Activated T-helper 17 cell treated with anti-CD3 and anti-CD28 coated beads, Interleukin-2, amount 50 U/mL, for 72 hours (primary cell): ENCODE data around the gene COPG1. TPM values are rescaled to one million over a fixed set of nuclear protein-coding genes. Genes with fewer than 3 reads are reported as not detected.

ENCODE experiments used
- ATAC-seq: fragments of 150-1000 bp; cut with Tn5 transposase; replicated peaks from 2 replicates; pipeline ENCODE4 v1.10.0; 2021; ENCODE audit warnings: mild to moderate bottlenecking, moderate library complexity
- H3K27ac Mint-ChIP-seq: one replicate; pipeline ENCODE4 v1.8.0; 2022; ENCODE audit warnings: mixed read lengths
- H3K27me3 Mint-ChIP-seq: one replicate; pipeline ENCODE4 v1.8.0; 2022; ENCODE audit warnings: mixed read lengths
- H3K36me3 Mint-ChIP-seq: one replicate; pipeline ENCODE4 v1.8.0; 2022; ENCODE audit warnings: low read depth, mild to moderate bottlenecking, mixed read lengths
- H3K4me1 Mint-ChIP-seq: one replicate; pipeline ENCODE4 v1.8.0; 2022; ENCODE audit warnings: mixed read lengths
- H3K4me3 Mint-ChIP-seq: one replicate; pipeline ENCODE4 v1.8.0; 2022; ENCODE audit warnings: mild to moderate bottlenecking, mixed read lengths
- H3K9me3 Mint-ChIP-seq: one replicate; pipeline ENCODE4 v1.8.0; 2022; ENCODE audit warnings: mixed read lengths
- total RNA-seq, 2 donors: library from RNA; stranded (reverse); gene quantifications; one replicate each; pipeline ENCODE4 v1.2.3, GENCODE V29; 2022

The COPG1 gene
- total RNA-seq, 2 donors from 2014 or later: 150 to 157 TPM

GRCh38 chr3:129280183-129280582 is 30.8 kb downstream of the COPG1 start:
- no peak for ATAC-seq
- Mint-ChIP-seq H3K36me3 (peaks cover 85% of the 10 kb centered on the region), H3K27me3 (no peaks in the 10 kb centered on the region), H3K4me1 (peaks cover 26% of the 10 kb centered on the region), H3K9me3 (no peaks in the 10 kb centered on the region), H3K4me3 (peak overlapping the region; percentile 96), H3K27ac (peak overlapping the region; percentile 97)

- H3K4me3 Mint-ChIP-seq: peak overlapping the region; percentile 96
- H3K4me1 Mint-ChIP-seq: peaks cover 26% of the 10 kb centered on the region
- peaks cover 83% of the 10 kb centered on the region for H3K36me3 Mint-ChIP-seq
- no peak for ATAC-seq
- H3K9me3 Mint-ChIP-seq: no peaks in the 10 kb centered on the region
- no peaks in the 10 kb centered on the region for H3K27me3 Mint-ChIP-seq
- peak overlapping the region; percentile 81 for H3K27ac Mint-ChIP-seq
Measured at GRCh38 chr3:129281726-129282125, 32.3 kb downstream of the COPG1 start.

GRCh38 chr3:129282727-129283327 is 33.4 kb downstream of the COPG1 start:
- Mint-ChIP-seq H3K9me3 (no peaks in the 10 kb centered on the region), H3K4me1 (peaks cover 23% of the 10 kb centered on the region), H3K27me3 (no peaks in the 10 kb centered on the region), H3K4me3 (peak overlapping the region; percentile 96), H3K36me3 (peaks cover 83% of the 10 kb centered on the region), H3K27ac (peak overlapping the region; percentile 81)
- peak; percentile 57 for ATAC-seq

GRCh38 chr3:129286081-129286480 is 36.7 kb downstream of the COPG1 start:
- H3K4me3 Mint-ChIP-seq: no peak overlapping the region
- no peaks in the 10 kb centered on the region for H3K9me3 Mint-ChIP-seq
- no peak for ATAC-seq
- H3K36me3 Mint-ChIP-seq: peaks cover 88% of the 10 kb centered on the region
- H3K27me3 Mint-ChIP-seq: no peaks in the 10 kb centered on the region
- peak overlapping the region; percentile 23 for H3K27ac Mint-ChIP-seq
- peaks cover 12% of the 10 kb centered on the region for H3K4me1 Mint-ChIP-seq

DNA sequence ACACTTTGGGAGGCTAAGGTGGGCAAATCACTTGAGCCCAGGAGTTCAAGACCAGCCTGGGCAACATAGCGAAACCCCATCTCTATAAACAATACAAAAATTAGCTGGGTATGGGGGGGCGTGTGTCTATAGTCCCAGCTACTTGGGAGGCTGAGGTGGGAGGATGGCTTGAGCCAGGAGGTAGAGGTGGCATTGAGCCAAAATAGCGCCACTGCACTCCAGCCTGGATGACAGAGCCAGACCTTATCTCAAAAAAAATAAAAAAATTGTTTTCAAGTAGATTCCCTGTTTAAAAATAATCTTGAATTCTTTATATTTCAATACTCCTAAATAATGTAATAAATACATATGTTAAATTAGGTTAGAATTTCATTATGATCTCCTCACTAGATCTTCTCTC is 39.0 kb downstream of the COPG1 start:
- Mint-ChIP-seq H3K9me3 (no peaks in the 10 kb centered on the region), H3K27ac (no peak overlapping the region), H3K4me3 (no peak overlapping the region), H3K4me1 (no peaks in the 10 kb centered on the region), H3K36me3 (peaks cover 92% of the 10 kb centered on the region), H3K27me3 (no peaks in the 10 kb centered on the region)
- no peak for ATAC-seq

GRCh38 chr3:129289201-129289921 is 40.0 kb downstream of the COPG1 start:
- no peak for ATAC-seq
- Mint-ChIP-seq H3K27me3 (no peaks in the 10 kb centered on the region), H3K9me3 (no peaks in the 10 kb centered on the region), H3K4me3 (no peak overlapping the region), H3K4me1 (no peaks in the 10 kb centered on the region), H3K27ac (no peak overlapping the region), H3K36me3 (peaks cover 95% of the 10 kb centered on the region)

DNA sequence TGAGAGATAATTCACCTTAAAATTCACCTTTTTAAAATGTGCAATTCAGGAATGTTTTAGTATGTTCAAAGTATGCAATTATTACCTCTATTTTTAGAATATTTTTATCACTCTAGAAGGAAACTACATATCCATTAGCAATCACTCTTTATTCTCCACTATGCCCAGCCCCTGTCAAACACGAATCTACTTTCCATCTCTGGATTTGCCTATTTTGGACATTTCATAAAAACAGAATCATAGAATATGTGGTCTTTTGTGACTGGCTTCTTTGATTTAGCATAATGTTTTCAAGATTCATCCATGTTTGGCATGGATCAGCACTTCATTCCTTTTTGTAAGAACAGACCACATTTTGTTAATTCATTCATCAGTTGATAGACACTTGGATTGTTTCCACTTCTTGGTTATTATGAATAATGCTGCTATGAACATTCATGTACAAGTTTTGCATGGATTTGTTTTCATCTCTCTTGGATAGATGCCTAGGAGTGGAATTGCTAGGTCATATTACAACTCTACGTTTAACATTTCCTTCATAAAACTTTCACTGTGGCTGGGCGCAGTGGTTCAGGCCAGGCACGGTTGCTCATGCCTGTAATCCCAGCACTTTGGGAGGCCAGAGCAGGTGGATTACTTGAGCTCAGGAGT is 42.0 kb downstream of the COPG1 start:
- no peak overlapping the region for H3K27ac Mint-ChIP-seq
- H3K27me3 Mint-ChIP-seq: no peaks in the 10 kb centered on the region
- no peak overlapping the region for H3K4me3 Mint-ChIP-seq
- ATAC-seq: no peak
- no peaks in the 10 kb centered on the region for H3K9me3 Mint-ChIP-seq
- no peaks in the 10 kb centered on the region for H3K4me1 Mint-ChIP-seq
- H3K36me3 Mint-ChIP-seq: peaks cover 97% of the 10 kb centered on the region

DNA sequence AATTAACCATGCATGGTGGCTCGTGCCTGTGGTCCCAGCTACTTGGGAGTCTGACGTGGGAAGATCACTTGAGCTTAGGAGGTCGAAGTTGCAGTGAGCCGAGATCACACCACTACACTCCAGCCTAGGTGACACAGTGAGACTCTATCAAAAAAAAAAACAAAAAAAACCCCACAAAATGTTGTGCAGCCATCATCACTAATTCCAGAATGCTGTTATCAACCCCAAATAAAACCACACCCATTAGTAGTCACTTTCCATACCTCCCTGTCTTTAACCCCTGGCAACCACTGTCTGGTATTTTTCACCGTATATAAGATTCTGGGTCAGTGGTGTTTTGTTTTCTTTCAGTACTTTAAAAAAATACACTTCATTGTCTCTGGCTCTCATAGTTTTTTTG is 45.9 kb downstream of the COPG1 start:
- H3K36me3 Mint-ChIP-seq: peaks cover 97% of the 10 kb centered on the region
- no peaks in the 10 kb centered on the region for H3K4me1 Mint-ChIP-seq
- no peak overlapping the region for H3K27ac Mint-ChIP-seq
- no peaks in the 10 kb centered on the region for H3K9me3 Mint-ChIP-seq
- H3K27me3 Mint-ChIP-seq: no peaks in the 10 kb centered on the region
- no peak for ATAC-seq
- no peak overlapping the region for H3K4me3 Mint-ChIP-seq

- peaks cover 75% of the 10 kb centered on the region for H3K36me3 Mint-ChIP-seq
- H3K27me3 Mint-ChIP-seq: no peaks in the 10 kb centered on the region
- no peak overlapping the region for H3K4me3 Mint-ChIP-seq
- peaks cover 6% of the 10 kb centered on the region for H3K4me1 Mint-ChIP-seq
- peak overlapping the region; percentile 11 for H3K27ac Mint-ChIP-seq
- no peaks in the 10 kb centered on the region for H3K9me3 Mint-ChIP-seq
- ATAC-seq: no peak
Measured at GRCh38 chr3:129304146-129304961, 54.9 kb downstream of the COPG1 start.

GRCh38 chr3:129304962-129305222 is 55.5 kb downstream of the COPG1 start:
- Mint-ChIP-seq H3K27me3 (no peaks in the 10 kb centered on the region), H3K4me1 (peaks cover 6% of the 10 kb centered on the region), H3K4me3 (no peak overlapping the region), H3K36me3 (peaks cover 70% of the 10 kb centered on the region), H3K27ac (peak overlapping the region; percentile 11), H3K9me3 (no peaks in the 10 kb centered on the region)
- ATAC-seq: no peak

DNA sequence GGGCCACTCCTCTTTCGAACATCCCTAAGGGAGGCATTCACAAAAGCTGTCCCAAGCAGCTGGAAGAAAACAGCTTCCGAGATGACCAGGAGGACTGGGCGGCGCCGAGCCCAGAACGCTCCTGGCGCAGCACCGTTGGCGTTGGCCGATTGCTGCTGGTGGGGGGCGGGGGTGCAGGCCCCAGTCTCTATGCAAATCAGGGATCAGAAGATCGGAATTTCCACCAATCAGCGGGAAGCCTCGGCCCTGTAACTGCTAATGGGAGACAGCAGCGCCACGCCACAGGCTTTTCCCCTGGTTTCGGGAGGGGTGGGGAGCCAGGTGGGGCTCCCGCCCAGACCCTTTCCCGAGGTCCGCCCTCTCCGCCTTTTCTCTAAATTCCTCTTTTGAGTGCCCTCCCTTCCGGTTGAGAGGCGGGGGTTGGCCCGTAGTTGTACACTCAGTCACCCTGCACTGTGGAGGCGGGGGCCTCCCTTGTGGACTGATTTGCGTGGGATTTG is 56.2 kb downstream of the COPG1 start:
- H3K4me1 Mint-ChIP-seq: peaks cover 6% of the 10 kb centered on the region

DNA sequence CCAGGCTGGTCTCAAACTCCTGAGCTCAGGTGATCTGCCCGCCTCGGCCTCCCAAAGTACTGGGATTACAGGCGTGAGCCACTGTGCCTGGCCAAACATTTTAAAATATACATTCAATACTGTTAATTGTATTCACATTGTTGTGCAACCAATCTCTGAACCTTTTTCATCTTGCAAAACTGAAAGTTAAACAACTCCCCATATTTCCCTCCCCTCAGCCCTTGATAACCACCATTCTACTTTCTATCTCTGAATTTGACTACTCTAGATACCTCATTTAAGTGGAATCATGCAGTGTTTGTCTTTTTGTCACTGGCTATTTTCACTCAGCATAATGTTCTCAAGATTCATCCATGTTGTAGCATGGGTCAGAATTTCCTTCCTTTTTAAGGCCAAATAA is 59.2 kb downstream of the COPG1 start:
- H3K4me1 Mint-ChIP-seq: peaks cover 21% of the 10 kb centered on the region
- ATAC-seq: peak; percentile 30
- peaks cover 37% of the 10 kb centered on the region for H3K36me3 Mint-ChIP-seq
- H3K4me3 Mint-ChIP-seq: no peak overlapping the region
- H3K27ac Mint-ChIP-seq: peak overlapping the region; percentile 34
- no peaks in the 10 kb centered on the region for H3K9me3 Mint-ChIP-seq
- H3K27me3 Mint-ChIP-seq: no peaks in the 10 kb centered on the region

More for the DNA sequence above, 56.2 kb downstream of the COPG1 start:
- Mint-ChIP-seq H3K36me3 (peaks cover 62% of the 10 kb centered on the region), H3K9me3 (no peaks in the 10 kb centered on the region), H3K27ac (peak overlapping the region; percentile 41), H3K27me3 (no peaks in the 10 kb centered on the region), H3K4me3 (peak overlapping the region; percentile 57)
- peak; percentile 69 for ATAC-seq

DNA sequence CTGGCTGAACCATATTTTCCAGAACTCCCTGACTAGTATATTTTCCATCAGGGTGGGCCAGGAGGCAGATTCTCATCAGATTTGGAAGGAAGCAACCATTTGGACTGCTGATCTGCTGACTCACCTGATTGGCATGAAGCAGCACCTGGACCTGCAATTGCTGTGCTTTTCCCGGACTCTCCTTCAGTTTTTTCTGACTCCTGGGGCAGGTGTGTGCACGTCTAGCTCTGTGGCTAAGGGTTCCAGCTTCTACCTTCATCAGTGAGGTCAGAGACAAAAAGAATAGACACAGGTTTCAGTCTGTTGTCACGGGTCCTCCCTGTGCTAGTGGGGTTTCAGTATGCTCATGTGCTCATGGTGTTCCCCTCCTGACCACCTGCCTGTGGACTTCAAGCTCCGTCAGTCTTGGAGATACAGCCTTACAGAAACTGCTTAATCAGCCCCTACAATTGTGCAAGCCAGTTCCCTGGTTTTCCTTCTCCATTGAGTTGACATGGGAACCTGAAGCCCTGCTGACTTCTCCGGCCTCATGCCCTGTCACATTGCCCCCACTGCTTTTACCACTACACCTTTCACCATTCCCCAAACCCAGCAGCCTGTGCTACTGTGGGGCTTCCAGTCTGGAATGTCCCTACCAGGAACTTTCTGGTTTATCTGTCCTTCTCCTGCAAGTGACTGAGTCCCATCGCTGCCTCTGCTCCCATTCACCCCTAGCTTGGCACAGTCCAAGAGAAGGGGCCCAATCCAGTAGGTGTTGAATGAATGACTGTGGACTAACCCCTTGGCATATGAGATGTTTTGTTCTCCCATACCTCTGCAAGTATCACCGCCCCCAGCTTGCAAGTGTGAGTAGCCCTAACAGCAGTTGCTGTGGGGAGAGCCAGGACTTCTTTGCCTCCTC is 61.0 kb downstream of the COPG1 start:
- Mint-ChIP-seq H3K4me3 (no peak overlapping the region), H3K4me1 (peaks cover 28% of the 10 kb centered on the region), H3K27ac (no peak overlapping the region), H3K9me3 (no peaks in the 10 kb centered on the region), H3K36me3 (peaks cover 29% of the 10 kb centered on the region), H3K27me3 (no peaks in the 10 kb centered on the region)
- ATAC-seq: no peak
